SK-N-SH treated with all-trans-retinoic acid at 6 μM for 48 hours (cell line): ENCODE measurements around the gene NID1.

Experiments
- ISL1 ChIP-seq: fragments of 250-450 bp; sonication (Bioruptor Pico); IDR thresholded peaks from 2 replicates; pipeline ENCODE4 v2.1.2; 2022; ENCODE audit warnings: mild to moderate bottlenecking, moderate library complexity
- TF ChIP-seq, protein P1 (sequence below): fragments of 250-450 bp; sonication (Bioruptor Pico); IDR thresholded peaks from 2 replicates; pipeline ENCODE4 v1.5.1; 2020; ENCODE audit warnings: low read depth, mild to moderate bottlenecking, moderate library complexity

DNA sequence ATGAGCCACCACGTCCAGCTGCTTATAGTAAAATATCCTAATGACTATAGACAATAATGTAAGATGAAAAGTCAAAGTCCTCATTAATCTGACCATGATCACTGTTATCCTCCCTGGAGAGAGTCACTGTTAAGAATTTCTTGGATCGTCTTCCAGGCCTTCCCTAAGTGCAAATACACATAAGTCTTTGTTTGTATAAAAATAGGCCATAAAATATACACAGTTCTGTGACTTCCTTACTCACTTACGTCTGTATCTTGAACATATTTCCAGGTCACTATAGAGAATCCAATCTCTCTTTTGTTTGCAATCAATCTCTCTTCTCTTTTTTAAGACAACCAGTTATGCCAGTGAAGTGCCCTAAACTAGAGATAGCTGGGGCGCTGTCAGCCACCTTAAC is 109.1 kb downstream of the NID1 start:
- TF ChIP-seq, protein P1, sequence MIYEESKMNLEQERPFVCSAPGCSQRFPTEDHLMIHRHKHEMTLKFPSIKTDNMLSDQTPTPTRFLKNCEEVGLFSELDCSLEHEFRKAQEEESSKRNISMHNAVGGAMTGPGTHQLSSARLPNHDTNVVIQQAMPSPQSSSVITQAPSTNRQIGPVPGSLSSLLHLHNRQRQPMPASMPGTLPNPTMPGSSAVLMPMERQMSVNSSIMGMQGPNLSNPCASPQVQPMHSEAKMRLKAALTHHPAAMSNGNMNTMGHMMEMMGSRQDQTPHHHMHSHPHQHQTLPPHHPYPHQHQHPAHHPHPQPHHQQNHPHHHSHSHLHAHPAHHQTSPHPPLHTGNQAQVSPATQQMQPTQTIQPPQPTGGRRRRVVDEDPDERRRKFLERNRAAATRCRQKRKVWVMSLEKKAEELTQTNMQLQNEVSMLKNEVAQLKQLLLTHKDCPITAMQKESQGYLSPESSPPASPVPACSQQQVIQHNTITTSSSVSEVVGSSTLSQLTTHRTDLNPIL, result no peak
- no peak for TF ChIP-seq ISL1 (CRISPR knock-in tag)
